Stimulated activated CD4-positive, alpha-beta T cell treated with anti-CD3 and anti-CD28 coated beads, Interleukin-1b, Interleukin-23, amount 100 ng/mL, for 1 hour (primary cell): ENCODE data around the gene CHMP4B.
"Not testable (repeated sequence)": the region's sequence is repeated elsewhere in the genome, so short reads cannot be mapped to it uniquely, and the experiment has no call there.

Experiments used
- DNase-seq, 2 donors: peaks; one replicate each; pipeline ENCODE4 v3.0.0-alpha.2; 2020; ENCODE audit warnings: low read depth in 2 of 2

CHMP4B gene

DNA sequence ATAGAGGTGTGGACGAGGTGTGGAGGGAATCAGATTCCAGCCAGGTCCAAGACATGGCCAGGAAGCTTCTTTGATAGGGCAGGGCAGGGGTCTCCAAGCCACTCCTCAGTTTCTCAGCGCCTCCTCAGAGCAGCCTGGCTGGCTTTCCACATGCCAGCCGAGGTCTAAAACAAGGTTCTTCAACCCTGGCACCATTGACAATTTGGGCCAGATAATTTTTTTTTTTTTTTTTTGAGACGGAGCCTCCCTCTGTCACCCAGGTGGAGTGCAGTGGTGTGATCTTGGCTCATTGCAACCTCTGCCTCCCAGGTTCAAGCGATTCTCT, 21.3 kb upstream of the CHMP4B start:
- no peak for DNase-seq

- no peak for DNase-seq
These were observed 20.6 kb upstream of the CHMP4B start for GRCh38 chr20:33790566-33790965.

DNA sequence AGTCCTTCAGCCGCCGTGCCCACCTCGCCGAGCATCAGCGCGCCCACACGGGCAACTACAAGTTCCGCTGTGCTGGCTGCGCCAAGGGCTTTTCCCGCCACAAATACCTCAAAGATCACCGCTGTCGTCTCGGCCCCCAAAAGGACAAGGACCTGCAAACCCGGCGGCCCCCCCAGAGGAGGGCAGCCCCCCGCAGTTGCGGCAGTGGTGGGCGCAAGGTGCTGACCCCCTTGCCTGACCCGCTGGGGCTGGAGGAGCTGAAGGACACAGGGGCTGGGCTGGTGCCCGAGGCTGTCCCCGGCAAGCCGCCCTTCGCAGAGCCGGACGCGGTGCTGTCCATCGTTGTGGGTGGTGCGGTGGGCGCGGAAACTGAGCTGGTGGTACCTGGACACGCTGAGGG, 20.1 kb upstream of the CHMP4B start:
- DNase-seq: no peak

GRCh38 chr20:33791540-33791939, 19.6 kb upstream of the CHMP4B start:
- DNase-seq: no peak

GRCh38 chr20:33791959-33792597, 19.1 kb upstream of the CHMP4B start:
- peak in 1 of 2 donors; percentile 28 for DNase-seq

GRCh38 chr20:33792598-33792989, 18.6 kb upstream of the CHMP4B start:
- not testable (repeated sequence) for DNase-seq

GRCh38 chr20:33793011-33793931, 17.9 kb upstream of the CHMP4B start:
- DNase-seq: no peak

GRCh38 chr20:33796263-33796906, 14.8 kb upstream of the CHMP4B start:
- DNase-seq: no peak

GRCh38 chr20:33796907-33797544, 14.1 kb upstream of the CHMP4B start:
- no peak for DNase-seq

DNA sequence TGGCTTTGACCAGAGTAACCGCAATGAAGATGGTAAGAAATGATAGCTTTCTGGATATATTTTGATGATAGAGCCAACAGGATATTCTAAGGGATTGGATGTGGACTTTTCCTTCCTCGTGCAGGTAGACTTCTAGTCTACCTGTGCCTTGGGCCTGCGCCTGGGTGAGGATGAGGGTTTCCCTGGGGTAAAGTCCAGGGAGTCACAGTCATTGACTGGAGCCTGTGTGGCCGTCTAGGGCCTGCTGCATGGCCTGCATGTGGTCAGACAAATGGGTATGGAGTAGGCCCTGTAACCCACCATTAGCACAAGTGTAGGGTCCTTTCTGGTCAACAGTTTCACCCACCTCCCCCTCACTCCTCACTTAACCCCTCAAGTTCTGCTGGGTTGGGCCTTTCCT, 12.7 kb upstream of the CHMP4B start:
- DNase-seq: no peak

GRCh38 chr20:33803921-33804337, 7.2 kb upstream of the CHMP4B start:
- DNase-seq: no peak

DNA sequence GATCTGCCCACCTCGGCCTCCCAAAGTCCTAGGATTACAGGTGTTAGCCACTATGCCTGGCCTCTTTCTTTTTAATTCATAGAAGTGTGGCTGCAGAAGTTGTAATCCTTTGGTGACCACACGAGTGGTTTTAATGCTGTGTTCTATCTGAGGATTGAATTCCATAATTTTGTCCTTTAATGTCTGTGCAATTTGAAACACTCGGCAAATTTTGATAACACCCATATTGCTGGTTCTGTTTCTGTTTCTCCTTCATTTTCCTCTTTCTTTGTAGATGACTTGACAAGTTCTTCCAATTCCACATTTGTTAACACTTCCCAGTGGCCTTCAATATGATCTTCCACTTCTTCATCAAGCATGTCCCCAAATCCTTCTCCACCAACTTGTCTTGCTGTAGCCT, 2.8 kb upstream of the CHMP4B start:
- no peak for DNase-seq

GRCh38 chr20:33810259-33810658, 889 bp upstream of the CHMP4B start:
- DNase-seq: no peak

GRCh38 chr20:33811776-33812151, 616 bp downstream of the CHMP4B start:
- no peak for DNase-seq

DNA sequence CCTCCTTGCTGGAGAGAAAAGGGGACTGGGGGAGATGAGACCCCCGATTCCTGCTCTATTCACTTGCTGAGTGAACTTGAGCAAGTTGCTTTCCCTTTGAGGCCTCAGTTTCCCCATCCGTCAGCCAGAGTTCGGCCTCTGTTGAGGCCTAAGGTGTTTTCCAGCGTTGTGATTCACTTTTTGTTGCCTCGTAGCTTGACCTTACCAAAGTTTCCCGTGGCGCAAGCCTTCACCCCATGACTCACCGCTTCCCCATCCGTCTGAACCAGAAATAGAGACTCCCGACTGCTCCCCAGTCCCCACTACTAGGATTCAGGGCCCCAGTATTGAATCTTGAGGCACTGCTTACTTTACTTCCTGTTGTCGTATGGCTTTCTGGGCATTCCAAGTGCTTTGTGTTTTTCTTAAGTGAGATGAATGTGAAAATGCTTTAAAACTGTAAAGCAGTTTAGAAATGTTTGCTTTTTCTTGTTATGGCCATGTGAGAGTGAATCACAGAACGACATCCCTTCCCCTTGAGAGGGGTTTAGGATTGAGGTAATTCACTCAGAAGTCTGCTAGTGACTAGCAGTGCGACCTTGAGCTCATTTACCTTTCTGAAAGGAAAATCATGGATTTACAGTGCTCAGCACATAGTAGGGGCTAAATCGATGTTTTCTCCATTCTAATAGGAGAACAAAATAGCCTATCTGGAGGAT, 1.2 kb downstream of the CHMP4B start:
- no peak for DNase-seq

DNA sequence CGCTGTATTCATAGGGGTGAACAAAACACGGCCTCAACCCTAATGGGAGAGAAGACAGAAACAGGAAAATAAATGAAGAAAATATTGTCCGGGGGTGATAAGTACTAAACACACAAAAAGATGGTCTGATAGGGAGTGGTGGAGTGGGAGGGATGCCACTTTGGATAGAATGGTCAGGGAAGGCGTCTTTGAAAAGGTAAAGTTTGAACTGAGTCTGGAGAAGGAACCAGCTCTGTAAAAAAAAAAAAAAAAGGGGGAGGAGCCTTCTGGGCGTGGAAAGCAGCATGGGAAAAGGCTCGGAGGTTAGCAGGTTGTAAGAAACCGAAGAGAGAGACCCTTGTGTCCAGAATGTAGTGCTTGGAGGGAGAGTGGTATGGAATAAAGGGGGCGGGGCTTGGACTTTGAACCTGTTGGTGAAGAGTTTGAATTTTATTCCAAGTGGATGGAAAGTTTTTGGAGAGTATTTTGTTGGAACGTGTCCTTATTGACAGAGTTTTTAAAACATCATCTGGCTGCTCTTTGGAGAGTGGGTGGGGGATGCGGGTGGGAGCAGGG, 1.8 kb downstream of the CHMP4B start:
- DNase-seq: no peak

GRCh38 chr20:33814238-33814712, 3.1 kb downstream of the CHMP4B start:
- DNase-seq: no peak

GRCh38 chr20:33815671-33816070, 4.5 kb downstream of the CHMP4B start:
- DNase-seq: no peak

GRCh38 chr20:33816191-33816590, 5.0 kb downstream of the CHMP4B start:
- no peak for DNase-seq

DNA sequence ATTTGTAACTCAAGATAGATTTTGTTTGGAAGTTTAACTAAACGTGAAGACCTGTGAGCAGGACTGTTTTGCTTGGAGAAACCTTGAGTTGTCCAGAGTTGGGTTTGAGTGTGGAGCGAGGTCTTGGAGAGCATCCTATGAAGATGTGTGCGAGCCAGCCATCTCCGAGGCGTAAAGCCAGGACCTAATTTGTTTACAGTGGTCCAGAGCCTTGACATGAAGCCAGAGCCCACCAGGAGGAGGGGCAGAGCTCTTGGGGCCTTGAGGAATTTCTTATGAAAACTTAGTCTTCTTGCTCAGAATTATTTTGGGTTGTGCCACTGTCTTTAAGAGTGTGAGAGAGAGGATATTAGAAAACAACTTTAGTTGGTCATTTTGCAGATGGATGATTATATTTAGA, 6.3 kb downstream of the CHMP4B start:
- no peak for DNase-seq

DNA sequence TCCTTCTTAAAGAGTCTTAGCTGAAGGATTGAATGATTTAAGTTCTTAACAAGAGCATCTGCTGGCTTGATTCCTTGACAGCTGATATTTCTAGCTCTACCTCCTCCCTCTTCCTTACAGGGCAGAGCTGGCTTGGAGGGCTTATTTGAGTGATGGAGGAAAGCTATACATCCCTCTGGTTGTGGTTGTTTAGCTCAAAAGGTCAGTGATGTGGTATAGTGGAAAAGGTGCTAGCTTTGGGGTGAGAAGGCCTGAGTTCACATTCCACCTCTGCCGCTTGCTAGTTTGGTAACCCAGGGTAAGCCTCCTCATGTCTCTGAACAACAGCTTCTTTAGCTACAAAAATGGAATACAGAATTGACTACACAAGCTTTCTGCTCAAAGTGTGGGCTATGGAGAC, 8.3 kb downstream of the CHMP4B start:
- no peak for DNase-seq
